ENCODE data around the gene LYG1. TPM values are rescaled to one million over a fixed set of nuclear protein-coding genes. Genes with fewer than 3 reads are reported as not detected.

LYG1 gene
- total and polyA plus RNA-seq, 9 of the 15 experiments (the other 6 are each of a cell fraction or from before 2014, with no cell fraction given) = 0.64 to 2.6 (median 1.2) TPM

- TF ChIP-seq ZNF184 (CRISPR knock-in tag; IDR thresholded peaks at IDR 0.05) (no peak), SMARCE1 (IDR thresholded peaks at IDR 0.05) (no peak), C11orf30 (IDR thresholded peaks at IDR 0.05; ENCODE audit: low read depth) (peak; percentile 51; the same call in 1 of the 2 replicates), SMAD3 (CRISPR knock-in tag; conservative IDR thresholded peaks at IDR 0.05) (0 out of 2 replicates have a peak, but pooled peaks have one; percentile 67), PHTF2 (CRISPR knock-in tag; IDR thresholded peaks at IDR 0.05) (no peak), NFE2L1 (tag; IDR thresholded peaks at IDR 0.05; ENCODE audit: borderline replicate concordance, low read depth) (no peak), EWSR1 (IDR thresholded peaks at IDR 0.05; ENCODE audit: borderline replicate concordance, low read depth, partially characterized antibody) (no peak), FOXK2 (conservative IDR thresholded peaks at IDR 0.05 in 1 of 2, IDR thresholded peaks at IDR 0.05 in 1 of 2; ENCODE audit: low read depth in 2 of 2) (peak; percentile 21 to 54; a peak in 1 of 4 replicates), FOXO4 (CRISPR knock-in tag; IDR thresholded peaks at IDR 0.05) (no peak), ATF2 (CRISPR knock-in tag; IDR thresholded peaks at IDR 0.05) (no peak), HMGXB4 (CRISPR knock-in tag; IDR thresholded peaks at IDR 0.05) (peak; percentile 88), PRDM10 (IDR thresholded peaks at IDR 0.05; ENCODE audit: partially characterized antibody) (peak; percentile 32), XRCC5 (IDR thresholded peaks at IDR 0.05; ENCODE audit: low read depth, low read length) (peak; percentile 64; the same call in 1 of the 2 replicates), NFE2 (IDR thresholded peaks at IDR 0.05; ENCODE audit: low read depth) (0 out of 2 replicates have a peak, but pooled peaks have one; percentile 11), SAFB (IDR thresholded peaks at IDR 0.05; ENCODE audit: borderline replicate concordance, low read depth, low read length) (peak; percentile 97), KDM5B (IDR thresholded peaks at IDR 0.05; ENCODE audit: insufficient replicate concordance, low read depth, low read length) (peak; percentile 78), SAFB2 (IDR thresholded peaks at IDR 0.05; ENCODE audit: borderline replicate concordance, low read depth, low read length, severe bottlenecking) (no peak)
Measured at GRCh38 chr2:99337113-99338028, 36.4 kb upstream of the LYG1 start, which contains the start of gene EIF5B (continued).
